Vagina (tissue), 2 donors: ENCODE data around the gene GPR150.

Source experiments
- POLR2A ChIP-seq, 2 donors: fragments of 450-650 bp; IDR thresholded peaks; one replicate each; pipeline ENCODE4 v1.6.1; 2017; ENCODE audit warnings: antibody characterized with exemption in 2 of 2, mild to moderate bottlenecking in 2 of 2, moderate library complexity in 2 of 2
- TF ChIP-seq, protein P1 (sequence below), 3 experiments: fragments of 450-650 bp in 2 of 3; fragments of 200-600 bp in 1 of 3; sonication (generic) in 1 of 3; IDR thresholded peaks; one replicate each; pipeline ENCODE4 v1.5.1; 2017 to 2019; ENCODE audit warnings: antibody characterized with exemption in 3 of 3, mild to moderate bottlenecking in 2 of 3, moderate library complexity in 2 of 3

GRCh38 chr5:95643152-95643551, 23.3 kb downstream of the GPR150 start:
- TF ChIP-seq, protein P1, sequence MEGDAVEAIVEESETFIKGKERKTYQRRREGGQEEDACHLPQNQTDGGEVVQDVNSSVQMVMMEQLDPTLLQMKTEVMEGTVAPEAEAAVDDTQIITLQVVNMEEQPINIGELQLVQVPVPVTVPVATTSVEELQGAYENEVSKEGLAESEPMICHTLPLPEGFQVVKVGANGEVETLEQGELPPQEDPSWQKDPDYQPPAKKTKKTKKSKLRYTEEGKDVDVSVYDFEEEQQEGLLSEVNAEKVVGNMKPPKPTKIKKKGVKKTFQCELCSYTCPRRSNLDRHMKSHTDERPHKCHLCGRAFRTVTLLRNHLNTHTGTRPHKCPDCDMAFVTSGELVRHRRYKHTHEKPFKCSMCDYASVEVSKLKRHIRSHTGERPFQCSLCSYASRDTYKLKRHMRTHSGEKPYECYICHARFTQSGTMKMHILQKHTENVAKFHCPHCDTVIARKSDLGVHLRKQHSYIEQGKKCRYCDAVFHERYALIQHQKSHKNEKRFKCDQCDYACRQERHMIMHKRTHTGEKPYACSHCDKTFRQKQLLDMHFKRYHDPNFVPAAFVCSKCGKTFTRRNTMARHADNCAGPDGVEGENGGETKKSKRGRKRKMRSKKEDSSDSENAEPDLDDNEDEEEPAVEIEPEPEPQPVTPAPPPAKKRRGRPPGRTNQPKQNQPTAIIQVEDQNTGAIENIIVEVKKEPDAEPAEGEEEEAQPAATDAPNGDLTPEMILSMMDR (IDR thresholded peaks at IDR 0.05): no peak
- no peak for TF ChIP-seq POLR2A (IDR thresholded peaks at IDR 0.05)
